Left lobe of liver (tissue), 2 donors: Measurements from ENCODE around the gene FAM221A. TPM values are rescaled to one million over a fixed set of nuclear protein-coding genes. Genes with fewer than 3 reads are reported as not detected.
A peak's percentile ranks its signal among the peaks of the same experiment; 100 is the strongest.
"Not testable (repeated sequence)": the region's sequence is repeated elsewhere in the genome, so short reads cannot be mapped to it uniquely, and the experiment has no call there.

Experiments used
- ATAC-seq: fragments of 200-7000 bp; cut with Tn5 transposase; one replicate; pipeline ENCODE4 v1.9.1; 2020; ENCODE audit warnings: mild to moderate bottlenecking, moderate library complexity
- DNase-seq: peaks from one replicate; pipeline ENCODE4 v3.0.0-alpha.2; 2020; ENCODE audit warnings: low spot score
- total RNA-seq: library from RNA; stranded (reverse); gene quantifications from one replicate; pipeline ENCODE4 v1.2.1, GENCODE V29; 2021
- donor health status: DM: no; HTN: no; CAD: no; lungs with moderate emphysema.
- donor health status: DM: no; HTN: yes; CAD: no.

Gene FAM221A, protein sequence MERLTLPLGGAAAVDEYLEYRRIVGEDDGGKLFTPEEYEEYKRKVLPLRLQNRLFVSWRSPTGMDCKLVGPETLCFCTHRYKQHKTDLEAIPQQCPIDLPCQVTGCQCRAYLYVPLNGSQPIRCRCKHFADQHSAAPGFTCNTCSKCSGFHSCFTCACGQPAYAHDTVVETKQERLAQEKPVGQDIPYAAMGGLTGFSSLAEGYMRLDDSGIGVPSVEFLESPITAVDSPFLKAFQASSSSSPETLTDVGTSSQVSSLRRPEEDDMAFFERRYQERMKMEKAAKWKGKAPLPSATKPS
- 4.2 TPM for total RNA-seq

DNA sequence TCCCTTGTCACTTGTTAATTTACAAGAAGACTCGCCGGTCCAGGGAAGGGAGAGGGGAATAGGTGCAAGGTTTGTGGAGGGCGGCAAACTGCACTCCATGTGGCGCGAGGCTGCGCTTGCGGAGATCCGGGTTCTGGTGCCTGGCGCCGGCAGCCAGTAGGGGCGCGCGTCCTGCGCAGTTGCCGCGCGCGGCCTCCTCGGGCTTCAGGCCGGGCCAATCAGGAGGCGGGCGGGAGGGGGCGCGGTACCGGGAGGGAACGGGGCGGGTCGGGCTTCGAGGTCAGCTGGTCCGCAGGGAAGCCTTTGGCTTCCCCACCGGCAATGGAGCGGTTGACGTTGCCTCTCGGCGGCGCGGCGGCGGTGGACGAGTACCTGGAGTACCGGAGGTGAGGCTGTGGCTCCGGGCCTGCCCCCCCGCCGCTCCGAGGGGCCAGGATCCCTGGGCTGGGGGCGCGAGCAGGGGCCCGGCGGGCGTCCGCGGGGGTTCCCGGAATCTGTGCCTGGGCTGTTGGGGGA is at the start of gene FAM221A:
TSS of gene FAM221A (plus strand) at position 302 of the 516 bp plus-strand sequence. CDS start at position 322, 20 bp downstream.
- DNase-seq (peak; percentile 92), ATAC-seq (peak; percentile 98)

DNA sequence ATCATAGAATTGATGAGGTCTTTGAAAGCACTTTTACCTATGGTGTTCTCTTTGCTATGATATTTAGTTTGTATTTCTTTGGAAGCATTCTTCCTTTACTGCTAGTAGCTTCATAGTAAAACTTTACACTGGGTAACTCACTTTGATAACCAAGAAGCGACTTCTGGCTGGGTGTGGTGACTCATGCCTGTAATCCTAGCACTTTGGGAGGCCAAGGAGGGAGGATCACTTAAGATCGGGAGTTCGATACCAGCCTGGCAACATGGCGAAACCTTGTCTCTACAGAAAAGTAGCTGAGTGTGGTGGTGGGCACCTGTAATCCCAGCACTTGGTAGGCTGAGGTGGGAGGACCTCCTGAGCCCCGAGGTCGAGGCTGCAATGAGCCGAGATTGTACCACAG is 46.6 kb upstream of the FAM221A start:
- no peak for DNase-seq
- no peak for ATAC-seq

DNA sequence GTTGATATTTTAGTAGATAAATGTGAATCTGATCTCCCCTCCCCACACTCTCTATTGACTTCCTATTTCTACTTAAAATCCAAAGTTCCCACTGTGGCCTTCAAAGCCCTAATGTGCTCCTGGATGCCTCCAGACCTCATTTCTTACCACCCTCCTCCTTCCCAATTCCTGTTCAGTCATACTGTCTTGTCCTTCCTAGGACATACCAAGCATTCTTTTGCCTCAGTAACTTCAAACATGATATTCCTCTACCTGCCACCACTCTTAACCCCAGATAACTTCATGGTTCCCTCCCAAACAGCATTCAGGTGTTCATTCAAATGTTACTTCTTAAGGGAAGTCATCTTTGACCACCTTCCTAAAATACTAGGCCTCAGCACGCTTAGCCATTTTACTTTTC is 34.2 kb upstream of the FAM221A start:
- ATAC-seq (no peak), DNase-seq (no peak)

DNA sequence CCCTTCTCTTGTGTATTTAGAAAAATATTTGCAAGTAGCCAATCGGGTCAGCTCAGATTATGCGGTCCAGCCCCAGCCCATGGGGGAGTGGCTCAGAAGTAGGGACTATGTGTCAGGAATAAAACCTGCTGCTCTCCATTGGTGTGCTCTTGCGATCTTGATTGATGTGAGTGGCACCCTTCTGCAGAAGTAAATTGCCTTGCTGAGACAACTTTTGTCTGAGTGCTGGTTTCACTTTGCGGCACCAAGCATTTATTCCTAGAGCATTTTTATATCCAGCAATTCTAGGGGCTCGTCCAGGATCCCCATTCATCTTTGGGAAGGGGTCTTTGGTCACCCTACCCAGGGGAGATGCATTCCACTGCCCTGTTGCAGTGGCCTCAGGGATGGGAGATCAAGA is 26.1 kb upstream of the FAM221A start:
- ATAC-seq (no peak), DNase-seq (no peak)

DNA sequence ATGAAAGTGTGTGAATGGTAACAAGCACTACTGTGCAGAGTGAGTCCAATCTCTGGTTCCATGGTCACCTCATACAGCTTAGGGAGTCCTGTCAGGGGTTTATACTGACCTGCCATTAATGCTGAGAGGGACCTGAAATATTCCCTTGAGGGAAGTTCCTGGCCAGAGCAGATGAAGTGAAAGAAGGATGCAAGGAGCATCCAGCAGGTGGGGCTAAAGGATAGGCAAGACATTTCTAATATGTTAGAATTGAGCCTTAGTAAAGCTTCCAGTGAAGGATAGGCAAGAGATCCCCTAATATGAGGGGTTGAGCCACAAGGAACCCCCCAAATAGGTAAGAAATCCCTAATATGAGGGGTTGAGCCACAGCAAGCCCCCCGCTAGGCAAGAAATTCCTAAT is 25.5 kb upstream of the FAM221A start:
- no peak for DNase-seq
- peak; percentile 72 for ATAC-seq

DNA sequence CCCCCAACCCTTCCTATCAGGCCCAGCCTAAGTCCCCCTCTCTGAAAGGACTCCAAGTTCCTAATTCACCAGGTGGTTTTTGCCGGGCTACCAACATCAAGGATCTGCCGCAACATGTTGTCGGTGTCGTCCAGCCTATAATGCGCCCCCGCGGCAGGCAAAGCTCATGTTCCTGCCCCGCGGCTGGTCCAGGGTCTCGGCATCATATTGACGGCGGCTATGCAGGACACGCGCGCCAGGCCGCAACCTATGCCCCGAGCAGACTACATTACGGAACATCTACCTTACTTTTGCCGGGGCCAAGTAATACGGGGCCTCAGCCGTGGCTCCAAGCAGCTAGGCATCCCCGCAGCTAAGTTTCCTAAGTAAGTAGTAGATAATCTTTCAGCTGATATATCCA is 24.6 kb upstream of the FAM221A start:
- DNase-seq = no peak
- ATAC-seq = no peak

DNA sequence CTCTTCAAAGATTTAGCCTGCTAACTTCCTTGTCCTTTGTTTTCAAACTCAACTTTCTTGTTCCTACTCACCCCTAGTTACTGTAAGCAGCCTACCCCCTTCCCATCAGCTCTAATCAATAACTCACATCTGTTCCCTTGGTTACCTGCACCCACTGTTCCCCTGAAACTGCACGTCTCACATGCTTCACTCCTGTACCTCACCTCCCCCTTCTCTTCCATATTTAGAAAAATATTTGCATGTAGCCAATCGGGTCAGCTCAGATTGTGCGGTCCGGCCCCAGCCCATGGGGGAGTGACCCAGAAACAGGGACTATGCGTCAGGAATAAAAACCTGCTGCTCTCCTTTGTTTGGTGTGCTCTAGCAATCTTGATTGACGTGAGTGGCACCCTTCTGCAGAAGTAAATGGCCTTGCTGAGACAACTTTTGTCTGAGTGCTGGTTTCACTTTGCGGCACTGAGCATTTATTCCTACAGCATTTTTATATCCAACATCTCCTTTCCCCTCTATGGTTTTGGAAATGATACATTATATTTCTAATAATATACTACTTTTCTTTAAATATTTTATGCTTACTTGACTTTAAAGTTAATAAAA is 21.1 kb upstream of the FAM221A start:
- DNase-seq (no peak), ATAC-seq (no peak)

DNA sequence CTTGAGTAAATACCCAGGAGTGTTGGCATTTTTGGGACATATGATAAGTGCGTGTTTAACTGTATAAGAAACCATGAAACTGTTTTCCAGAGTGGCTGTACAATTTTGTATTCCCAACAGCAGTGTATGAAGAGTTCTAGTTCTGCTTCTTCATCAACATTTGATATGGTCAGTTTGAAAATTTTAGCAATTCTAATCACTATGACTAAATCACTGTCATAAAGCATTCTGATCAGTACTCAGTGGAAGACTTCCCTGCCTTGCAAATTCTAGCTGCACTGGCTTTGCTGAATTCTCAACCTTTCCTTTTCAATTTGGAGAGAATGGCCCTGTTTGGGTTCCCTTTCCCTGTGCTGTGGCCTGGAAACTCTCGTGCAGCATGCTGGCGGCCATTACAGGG is 18.6 kb upstream of the FAM221A start:
- ATAC-seq = no peak
- no peak for DNase-seq

DNA sequence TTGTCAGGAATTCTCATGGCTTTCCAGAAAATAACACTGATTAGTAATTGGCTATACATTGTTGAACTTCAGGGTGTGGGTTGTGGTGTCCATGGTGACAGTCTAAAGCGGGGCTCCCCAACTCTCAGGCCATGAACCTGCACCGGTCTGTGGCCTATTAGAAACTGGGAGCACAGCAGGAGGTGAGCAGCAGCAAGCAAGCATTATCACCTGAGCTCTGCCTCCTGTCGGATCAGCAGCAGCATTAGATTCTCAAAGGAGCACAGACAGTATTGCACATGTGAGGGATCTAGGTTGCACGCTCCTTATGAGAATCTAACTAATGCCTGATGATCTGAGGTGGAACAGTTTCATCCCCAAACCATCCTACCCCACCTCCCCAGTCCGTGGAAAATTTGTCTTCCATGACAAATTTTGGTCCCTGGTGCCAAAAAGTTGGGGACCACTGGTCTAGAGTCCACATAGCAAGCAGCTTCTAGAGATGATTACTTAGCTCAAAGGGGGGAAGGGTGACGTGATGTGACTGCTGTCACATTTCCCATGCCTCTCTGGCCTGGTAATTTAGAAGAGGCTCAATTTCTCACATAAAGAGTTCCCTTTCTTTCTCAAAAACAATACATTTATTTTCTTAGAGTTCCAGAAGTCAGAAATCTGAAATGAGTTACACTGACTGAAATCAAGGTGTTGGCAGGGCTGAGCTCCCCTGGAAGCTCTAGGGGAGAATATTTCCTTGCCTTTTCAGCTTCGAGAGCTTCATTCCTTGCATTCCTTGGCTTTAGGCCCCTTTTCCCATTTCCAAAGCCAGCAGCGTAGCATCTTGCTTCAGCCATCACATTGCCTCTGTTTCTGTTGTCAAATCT is 17.6 kb upstream of the FAM221A start:
- ATAC-seq = no peak
- no peak for DNase-seq

DNA sequence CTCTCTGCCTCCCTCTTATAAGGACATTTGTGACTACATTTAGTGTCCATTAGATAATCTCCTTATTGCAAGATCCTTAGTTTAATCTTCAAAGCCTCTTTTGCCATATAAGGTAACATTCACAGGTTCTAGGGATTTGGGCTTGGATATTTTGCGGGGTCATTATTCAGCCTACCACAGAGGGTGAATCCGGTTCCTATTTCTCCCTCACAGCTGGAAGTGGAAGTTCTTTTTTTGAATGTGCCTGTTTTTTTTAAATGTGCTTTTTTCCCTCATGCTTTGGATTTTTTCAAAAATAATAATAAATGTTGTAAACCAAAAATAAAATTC is 17.1 kb upstream of the FAM221A start:
- DNase-seq (no peak), ATAC-seq (no peak)

DNA sequence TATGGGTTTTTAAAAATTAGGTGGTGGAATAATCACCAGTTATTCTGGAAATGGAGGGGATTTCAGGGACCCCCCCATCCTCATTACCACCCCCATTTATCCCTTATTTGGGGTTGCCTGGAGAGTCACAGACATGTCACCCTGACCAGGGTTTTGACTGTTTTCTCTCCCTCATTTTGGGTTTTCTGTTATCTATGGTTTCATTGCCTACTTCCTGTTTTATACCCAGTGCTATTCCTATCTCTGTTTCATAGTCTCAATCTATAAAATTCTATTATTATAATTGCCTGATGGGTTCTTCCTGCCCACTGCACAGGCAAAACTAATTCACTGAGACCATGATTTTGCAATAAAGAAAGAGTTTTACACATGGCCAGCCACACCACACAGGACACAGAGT is 15.9 kb upstream of the FAM221A start:
- ATAC-seq (no peak), DNase-seq (no peak)

DNA sequence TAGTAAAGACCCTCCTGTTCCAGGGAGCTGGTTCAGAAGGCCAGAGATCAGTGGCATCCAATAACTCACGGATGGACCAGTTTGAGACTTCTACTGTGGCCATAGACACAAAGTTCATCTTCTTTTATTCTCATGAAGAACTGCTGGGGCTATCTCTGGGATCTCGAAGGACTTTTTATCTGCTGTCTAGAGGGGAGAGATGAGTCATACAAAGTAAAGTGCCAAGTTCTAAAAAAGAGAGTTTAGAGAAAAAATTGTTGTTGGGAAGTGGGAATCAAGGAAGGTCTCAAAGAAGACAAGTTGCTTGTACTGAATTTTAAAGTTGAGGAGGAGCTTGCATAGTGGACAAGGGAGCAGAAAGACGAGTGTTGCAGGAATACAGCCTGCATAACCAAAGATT is 8.0 kb upstream of the FAM221A start:
- ATAC-seq (no peak), DNase-seq (no peak)

DNA sequence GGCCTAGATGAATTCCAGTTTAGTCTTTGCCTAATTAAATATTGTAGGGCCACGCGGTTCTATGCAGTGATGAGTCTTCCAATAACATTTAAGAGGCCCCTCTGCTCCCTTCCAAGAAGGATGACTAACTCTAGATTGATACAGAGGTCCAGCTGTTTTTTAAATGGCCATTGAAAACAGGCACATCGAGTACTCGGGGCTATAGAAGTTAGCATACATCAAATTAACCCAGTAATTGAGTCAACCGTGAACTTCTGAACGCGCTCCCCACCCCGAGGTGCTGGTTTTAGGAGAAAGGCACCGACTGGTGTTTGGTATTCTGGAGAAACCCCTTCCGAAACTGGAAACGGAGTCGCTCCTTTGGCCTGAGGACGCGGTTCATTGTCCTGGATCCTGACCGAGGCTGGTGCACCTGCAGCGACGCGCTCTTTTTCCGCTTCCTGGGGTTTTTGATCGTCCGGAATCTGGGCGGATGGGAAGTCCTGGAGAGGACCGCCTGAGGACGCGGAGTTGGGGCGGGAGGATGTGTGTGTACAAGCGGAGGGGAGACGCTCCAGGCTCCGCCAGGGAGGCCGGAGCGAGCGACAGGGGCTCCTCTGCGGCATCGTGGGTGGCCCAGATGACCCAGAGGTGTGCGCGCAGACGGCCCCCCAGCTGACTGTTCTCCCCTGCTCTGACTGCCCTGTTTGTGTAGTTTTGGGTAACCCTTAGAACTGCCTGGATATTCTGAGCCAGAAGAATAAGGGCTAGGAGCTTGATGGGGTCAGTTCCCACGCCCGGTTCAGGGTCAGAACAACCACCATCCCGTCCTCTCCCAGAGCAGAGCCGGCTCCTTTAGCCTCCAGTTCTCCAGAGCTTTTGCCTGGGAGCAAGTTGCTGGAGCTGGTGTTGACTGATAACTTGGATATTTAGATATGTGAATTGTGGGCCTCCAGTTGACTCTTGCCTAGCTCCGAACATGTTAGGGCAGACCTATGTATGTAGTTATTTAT is 711 bp downstream of the FAM221A start:
- DNase-seq (peak; percentile 71), ATAC-seq (peak; percentile 77)

DNA sequence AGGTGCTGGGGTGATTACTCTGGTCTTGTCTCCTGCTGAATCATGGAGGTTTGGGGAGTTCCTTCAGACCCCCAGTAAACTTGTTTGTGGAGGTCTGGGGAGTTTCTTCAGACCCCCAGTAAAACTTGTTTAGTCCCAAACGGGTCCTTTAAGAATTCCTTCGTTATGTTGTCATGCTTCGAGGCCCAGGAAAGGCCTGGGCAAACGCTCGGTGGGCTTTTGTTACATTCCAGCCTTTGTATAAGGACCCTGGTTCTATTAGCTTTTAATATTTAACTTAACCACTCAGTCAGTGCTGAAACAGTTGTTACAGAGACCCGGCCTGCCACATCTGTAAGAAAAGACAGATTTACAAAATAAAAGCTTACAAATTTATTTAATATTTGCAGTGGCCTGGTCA is 4.0 kb downstream of the FAM221A start:
- DNase-seq, ATAC-seq: not testable (repeated sequence)

DNA sequence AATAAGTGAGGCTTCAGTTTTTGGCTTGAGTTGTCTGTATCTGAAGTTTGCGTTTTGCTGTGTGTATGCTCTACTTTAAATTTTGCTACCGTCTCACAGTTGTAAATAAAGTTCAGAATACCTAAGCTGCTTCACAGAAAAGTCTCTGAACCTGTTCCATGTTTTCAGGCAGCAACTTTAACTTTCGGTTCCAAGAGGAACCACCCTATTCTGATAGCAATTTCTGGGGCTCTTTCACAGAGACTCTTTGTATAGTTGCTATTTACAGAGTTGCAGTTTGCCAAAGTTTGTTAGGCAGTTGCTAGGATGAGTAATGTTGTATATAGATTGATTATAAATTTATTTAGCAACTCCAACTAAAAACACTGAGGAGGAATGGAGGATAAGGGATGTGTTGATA is 5.7 kb downstream of the FAM221A start:
- ATAC-seq = peak; percentile 45
- DNase-seq = no peak

DNA sequence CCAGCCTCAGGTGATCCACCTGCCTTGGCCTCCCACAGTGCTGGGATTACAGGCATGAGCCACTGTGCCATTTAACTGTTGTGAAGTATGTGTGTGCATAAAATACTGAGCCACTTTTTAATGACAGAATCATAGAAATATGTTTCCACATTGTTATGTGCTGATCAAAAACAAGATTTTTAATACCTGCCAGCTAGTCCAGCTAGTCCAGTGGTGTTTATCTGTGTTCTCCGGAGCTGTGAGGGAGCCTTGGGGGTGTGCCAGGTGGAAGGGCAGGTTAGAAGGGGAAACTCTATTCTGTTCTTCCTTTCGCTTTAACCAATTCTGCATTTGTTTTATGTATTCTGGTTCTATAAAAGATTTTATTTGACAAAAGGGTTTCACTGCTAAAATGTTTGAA is 7.0 kb downstream of the FAM221A start:
- ATAC-seq = peak; percentile 85
- peak; percentile 58 for DNase-seq

DNA sequence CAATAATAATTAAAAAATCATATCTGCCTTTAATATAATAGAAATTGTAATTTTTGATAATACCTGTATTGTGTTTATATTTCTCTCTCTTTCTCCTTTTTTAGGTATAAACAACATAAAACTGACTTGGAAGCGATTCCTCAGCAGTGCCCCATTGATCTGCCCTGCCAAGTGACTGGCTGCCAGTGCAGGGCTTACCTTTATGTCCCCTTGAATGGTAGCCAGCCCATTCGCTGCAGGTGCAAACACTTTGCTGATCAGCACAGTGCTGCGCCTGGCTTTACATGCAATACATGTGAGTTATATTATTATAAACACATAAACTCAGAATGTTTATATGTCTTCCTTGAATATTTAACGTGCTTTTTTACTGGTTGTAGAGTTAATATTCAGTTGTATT is 9.2 kb downstream of the FAM221A start:
- ATAC-seq (peak; percentile 86), DNase-seq (peak; percentile 48)

DNA sequence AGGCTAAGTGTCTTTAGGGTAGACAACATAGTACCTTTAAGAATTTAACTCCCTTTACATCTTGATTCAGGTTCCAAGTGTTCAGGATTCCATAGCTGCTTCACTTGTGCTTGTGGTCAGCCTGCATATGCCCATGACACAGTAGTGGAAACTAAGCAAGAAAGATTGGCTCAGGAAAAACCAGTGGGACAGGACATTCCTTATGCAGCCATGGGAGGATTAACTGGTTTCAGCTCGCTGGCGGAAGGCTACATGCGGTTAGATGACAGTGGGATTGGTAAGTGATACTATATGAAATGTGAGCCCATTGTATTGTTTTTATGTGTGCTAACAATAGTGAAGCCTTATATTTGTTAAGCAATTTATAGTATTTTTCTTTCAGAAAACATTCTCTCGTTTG is 11.3 kb downstream of the FAM221A start:
- no peak for ATAC-seq
- no peak for DNase-seq

DNA sequence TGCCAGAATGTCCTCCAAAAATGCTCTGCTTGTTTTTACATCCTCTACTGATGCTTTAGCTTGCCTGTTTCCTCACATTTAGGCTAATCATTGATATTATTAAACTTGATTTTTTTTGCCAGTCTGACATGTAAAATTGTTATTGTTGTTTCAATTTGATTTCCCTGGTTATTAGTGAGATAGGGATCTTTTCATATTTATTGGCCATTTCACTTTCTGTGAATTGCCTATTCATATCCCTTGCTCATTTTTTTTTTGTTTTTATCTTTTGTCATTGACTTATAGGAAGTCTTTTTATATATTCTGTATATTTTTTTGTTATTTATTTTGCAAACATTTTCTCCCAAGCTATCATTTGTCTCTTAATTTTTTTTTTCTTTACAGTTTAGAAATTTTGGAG is 13.2 kb downstream of the FAM221A start:
- DNase-seq (no peak), ATAC-seq (no peak)

DNA sequence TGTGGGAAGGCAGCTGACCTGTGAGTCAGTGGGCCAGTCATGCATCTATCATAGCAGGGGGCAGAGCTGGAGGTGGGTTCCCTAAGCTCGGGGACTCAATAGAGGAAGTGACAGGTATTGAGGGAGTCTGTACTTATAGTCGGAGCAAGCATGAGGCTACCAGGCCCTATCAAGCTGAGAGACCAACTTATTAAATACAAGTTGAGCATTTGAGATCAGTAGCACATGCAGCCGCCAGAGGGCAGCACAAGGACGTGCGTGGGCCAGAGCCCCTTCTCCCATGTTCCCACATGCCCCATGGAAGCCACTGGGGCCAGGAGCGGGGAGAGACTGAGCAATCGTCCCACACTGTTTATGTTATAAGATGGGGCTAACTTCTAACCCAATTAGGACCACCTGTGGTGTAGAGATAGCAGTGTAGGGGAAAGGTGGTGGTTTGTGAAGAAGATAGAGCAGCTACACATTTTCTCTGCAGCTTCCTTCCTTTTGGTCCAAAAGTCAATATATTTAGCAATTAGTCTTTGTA is 17.0 kb downstream of the FAM221A start:
- DNase-seq = no peak
- ATAC-seq = peak; percentile 71
